ENCODE data around the gene CCDC142. TPM values are rescaled to one million over a fixed set of nuclear protein-coding genes. Genes with fewer than 3 reads are reported as not detected.

The CCDC142 gene
- total and polyA plus RNA-seq, 10 of the 15 experiments (the other 5 are each of a cell fraction or from before 2014, with no cell fraction given), result 0.93 to 16.9 (median 9.0) TPM

DNA sequence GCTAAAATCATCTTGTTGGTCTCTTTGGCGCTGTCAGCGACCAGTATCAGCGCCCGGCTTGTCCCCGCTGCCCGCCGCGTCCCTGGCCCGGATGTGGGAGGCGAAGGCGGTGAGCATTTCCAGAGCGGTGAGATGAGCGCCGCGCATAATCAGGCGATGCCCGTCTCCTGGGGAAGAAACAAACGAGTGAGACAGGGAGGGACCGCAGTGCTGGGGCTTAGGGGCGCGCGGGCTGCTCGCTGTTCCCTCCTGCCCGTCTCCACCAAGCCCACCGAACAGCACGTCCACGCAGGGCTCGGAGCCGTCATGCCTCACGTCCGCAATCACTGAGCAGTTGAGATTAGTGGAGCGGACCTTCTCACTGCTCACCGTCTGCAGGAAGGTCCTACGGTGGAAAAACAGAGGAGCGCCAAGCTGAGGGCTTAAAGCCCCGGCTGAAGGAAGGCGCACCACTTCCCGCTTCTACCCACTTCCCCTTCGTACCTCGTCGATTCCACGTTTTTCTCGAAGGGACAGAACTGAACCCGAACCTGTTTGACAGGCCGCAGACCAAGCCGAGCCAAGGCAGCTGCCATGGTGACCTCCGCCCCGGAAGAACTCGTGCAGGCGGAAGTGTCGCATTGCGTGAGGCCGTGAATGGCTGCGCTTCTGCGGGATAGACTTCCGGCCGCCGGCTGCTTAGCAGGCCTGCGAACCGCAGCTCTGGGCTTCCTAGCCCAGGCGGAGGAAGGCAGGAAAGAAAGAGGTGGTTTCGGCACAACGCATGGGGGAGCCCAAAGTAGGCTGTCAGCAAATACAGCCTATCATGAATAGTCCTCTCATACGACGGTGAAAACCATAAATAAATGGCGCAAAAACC, 10.5 kb downstream of the CCDC142 start, which contains the start of gene MRPL53 (continued):
- TF ChIP-seq ZNF274 (IDR thresholded peaks at IDR 0.05; ENCODE audit: insufficient read depth, insufficient read length), result no peak
- TF ChIP-seq CREB1 (IDR thresholded peaks at IDR 0.05; ENCODE audit: low read depth), result peak; percentile 90
- no peak for TF ChIP-seq HDAC6 (IDR thresholded peaks at IDR 0.05; ENCODE audit: unreplicated experiment)
- no peak for TF ChIP-seq NFXL1 (IDR thresholded peaks at IDR 0.05; ENCODE audit: borderline replicate concordance)
- TF ChIP-seq ZNF384 (IDR thresholded peaks at IDR 0.05; ENCODE audit: borderline replicate concordance, low read depth, low read length), result no peak
- no peak for TF ChIP-seq HDAC2 (IDR thresholded peaks at IDR 0.05)
- no peak for TF ChIP-seq SMARCA5 (IDR thresholded peaks at IDR 0.05)
- no peak for TF ChIP-seq ZNF217 (IDR thresholded peaks at IDR 0.05)
- no peak for TF ChIP-seq NRF1 (conservative IDR thresholded peaks at IDR 0.05; ENCODE audit: low read depth, low read length)
- TF ChIP-seq BRCA1 (IDR thresholded peaks at IDR 0.05; ENCODE audit: low read depth, low read length), result peak; percentile 37; the same call in 1 of the 2 replicates
- TF ChIP-seq, protein P1, sequence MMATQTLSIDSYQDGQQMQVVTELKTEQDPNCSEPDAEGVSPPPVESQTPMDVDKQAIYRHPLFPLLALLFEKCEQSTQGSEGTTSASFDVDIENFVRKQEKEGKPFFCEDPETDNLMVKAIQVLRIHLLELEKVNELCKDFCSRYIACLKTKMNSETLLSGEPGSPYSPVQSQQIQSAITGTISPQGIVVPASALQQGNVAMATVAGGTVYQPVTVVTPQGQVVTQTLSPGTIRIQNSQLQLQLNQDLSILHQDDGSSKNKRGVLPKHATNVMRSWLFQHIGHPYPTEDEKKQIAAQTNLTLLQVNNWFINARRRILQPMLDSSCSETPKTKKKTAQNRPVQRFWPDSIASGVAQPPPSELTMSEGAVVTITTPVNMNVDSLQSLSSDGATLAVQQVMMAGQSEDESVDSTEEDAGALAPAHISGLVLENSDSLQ (IDR thresholded peaks at IDR 0.05), result peak; percentile 78
- TF ChIP-seq CBX3 (IDR thresholded peaks at IDR 0.05; ENCODE audit: borderline replicate concordance, low read depth), result no peak
- TF ChIP-seq, protein P2, sequence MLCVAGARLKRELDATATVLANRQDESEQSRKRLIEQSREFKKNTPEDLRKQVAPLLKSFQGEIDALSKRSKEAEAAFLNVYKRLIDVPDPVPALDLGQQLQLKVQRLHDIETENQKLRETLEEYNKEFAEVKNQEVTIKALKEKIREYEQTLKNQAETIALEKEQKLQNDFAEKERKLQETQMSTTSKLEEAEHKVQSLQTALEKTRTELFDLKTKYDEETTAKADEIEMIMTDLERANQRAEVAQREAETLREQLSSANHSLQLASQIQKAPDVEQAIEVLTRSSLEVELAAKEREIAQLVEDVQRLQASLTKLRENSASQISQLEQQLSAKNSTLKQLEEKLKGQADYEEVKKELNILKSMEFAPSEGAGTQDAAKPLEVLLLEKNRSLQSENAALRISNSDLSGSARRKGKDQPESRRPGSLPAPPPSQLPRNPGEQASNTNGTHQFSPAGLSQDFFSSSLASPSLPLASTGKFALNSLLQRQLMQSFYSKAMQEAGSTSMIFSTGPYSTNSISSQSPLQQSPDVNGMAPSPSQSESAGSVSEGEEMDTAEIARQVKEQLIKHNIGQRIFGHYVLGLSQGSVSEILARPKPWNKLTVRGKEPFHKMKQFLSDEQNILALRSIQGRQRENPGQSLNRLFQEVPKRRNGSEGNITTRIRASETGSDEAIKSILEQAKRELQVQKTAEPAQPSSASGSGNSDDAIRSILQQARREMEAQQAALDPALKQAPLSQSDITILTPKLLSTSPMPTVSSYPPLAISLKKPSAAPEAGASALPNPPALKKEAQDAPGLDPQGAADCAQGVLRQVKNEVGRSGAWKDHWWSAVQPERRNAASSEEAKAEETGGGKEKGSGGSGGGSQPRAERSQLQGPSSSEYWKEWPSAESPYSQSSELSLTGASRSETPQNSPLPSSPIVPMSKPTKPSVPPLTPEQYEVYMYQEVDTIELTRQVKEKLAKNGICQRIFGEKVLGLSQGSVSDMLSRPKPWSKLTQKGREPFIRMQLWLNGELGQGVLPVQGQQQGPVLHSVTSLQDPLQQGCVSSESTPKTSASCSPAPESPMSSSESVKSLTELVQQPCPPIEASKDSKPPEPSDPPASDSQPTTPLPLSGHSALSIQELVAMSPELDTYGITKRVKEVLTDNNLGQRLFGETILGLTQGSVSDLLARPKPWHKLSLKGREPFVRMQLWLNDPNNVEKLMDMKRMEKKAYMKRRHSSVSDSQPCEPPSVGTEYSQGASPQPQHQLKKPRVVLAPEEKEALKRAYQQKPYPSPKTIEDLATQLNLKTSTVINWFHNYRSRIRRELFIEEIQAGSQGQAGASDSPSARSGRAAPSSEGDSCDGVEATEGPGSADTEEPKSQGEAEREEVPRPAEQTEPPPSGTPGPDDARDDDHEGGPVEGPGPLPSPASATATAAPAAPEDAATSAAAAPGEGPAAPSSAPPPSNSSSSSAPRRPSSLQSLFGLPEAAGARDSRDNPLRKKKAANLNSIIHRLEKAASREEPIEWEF (IDR thresholded peaks at IDR 0.05; ENCODE audit: insufficient replicate concordance, low read depth, low read length), result no peak
- TF ChIP-seq, protein P3, sequence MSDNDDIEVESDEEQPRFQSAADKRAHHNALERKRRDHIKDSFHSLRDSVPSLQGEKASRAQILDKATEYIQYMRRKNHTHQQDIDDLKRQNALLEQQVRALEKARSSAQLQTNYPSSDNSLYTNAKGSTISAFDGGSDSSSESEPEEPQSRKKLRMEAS (IDR thresholded peaks at IDR 0.05; ENCODE audit: low read depth, low read length), result peak; percentile 78
- TF ChIP-seq MTA3 (IDR thresholded peaks at IDR 0.05; ENCODE audit: borderline replicate concordance, low read length), result peak; percentile 68; the same call in 1 of the 2 replicates
- TF ChIP-seq, protein P4, sequence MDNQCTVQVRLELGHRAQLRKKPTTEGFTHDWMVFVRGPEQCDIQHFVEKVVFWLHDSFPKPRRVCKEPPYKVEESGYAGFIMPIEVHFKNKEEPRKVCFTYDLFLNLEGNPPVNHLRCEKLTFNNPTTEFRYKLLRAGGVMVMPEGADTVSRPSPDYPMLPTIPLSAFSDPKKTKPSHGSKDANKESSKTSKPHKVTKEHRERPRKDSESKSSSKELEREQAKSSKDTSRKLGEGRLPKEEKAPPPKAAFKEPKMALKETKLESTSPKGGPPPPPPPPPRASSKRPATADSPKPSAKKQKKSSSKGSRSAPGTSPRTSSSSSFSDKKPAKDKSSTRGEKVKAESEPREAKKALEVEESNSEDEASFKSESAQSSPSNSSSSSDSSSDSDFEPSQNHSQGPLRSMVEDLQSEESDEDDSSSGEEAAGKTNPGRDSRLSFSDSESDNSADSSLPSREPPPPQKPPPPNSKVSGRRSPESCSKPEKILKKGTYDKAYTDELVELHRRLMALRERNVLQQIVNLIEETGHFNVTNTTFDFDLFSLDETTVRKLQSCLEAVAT (IDR thresholded peaks at IDR 0.05), result peak; percentile 73
- TF ChIP-seq, protein P5, sequence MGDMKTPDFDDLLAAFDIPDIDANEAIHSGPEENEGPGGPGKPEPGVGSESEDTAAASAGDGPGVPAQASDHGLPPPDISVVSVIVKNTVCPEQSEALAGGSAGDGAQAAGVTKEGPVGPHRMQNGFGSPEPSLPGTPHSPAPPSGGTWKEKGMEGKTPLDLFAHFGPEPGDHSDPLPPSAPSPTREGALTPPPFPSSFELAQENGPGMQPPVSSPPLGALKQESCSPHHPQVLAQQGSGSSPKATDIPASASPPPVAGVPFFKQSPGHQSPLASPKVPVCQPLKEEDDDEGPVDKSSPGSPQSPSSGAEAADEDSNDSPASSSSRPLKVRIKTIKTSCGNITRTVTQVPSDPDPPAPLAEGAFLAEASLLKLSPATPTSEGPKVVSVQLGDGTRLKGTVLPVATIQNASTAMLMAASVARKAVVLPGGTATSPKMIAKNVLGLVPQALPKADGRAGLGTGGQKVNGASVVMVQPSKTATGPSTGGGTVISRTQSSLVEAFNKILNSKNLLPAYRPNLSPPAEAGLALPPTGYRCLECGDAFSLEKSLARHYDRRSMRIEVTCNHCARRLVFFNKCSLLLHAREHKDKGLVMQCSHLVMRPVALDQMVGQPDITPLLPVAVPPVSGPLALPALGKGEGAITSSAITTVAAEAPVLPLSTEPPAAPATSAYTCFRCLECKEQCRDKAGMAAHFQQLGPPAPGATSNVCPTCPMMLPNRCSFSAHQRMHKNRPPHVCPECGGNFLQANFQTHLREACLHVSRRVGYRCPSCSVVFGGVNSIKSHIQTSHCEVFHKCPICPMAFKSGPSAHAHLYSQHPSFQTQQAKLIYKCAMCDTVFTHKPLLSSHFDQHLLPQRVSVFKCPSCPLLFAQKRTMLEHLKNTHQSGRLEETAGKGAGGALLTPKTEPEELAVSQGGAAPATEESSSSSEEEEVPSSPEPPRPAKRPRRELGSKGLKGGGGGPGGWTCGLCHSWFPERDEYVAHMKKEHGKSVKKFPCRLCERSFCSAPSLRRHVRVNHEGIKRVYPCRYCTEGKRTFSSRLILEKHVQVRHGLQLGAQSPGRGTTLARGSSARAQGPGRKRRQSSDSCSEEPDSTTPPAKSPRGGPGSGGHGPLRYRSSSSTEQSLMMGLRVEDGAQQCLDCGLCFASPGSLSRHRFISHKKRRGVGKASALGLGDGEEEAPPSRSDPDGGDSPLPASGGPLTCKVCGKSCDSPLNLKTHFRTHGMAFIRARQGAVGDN (IDR thresholded peaks at IDR 0.05), result peak; percentile 100
- peak; percentile 50 for TF ChIP-seq RELA (IDR thresholded peaks at IDR 0.05; ENCODE audit: borderline replicate concordance, partially characterized antibody)

Data from GM12878 (cell line).